Bronchial smooth muscle cell (primary cell): ENCODE measurements around the gene APEH. TPM values are rescaled to one million over a fixed set of nuclear protein-coding genes. Genes with fewer than 3 reads are reported as not detected.

Experiments used
- total RNA-seq: library from RNA; depleted of rRNA; stranded (reverse); fragments of >200 nt; gene quantifications from 2 replicates; pipeline ENCODE4 v1.2.1, GENCODE V29; 2014

The APEH gene
- total RNA-seq, result 103 and 115 TPM in 2 replicates

GRCh38 chr3:49673715-49674496, at the start of gene APEH:
Gene APEH, plus strand, starts transcription at chr3:49674351. Its CDS starts 51 bp downstream, at chr3:49674402.

GRCh38 chr3:49689046-49689907, 15.1 kb downstream of the APEH start, which contains the start of the genes MST1 and RNF123:
Gene MST1, minus strand, starts transcription at chr3:49689474. Its CDS starts 783 bp downstream, at chr3:49688691.
Gene RNF123, plus strand, starts transcription at chr3:49689557. Its CDS starts 1,609 bp downstream, at chr3:49691166.

GRCh38 chr3:49719214-49719884, 45.2 kb downstream of the APEH start, which contains the start of gene AMIGO3:
Gene AMIGO3, minus strand, starts transcription at chr3:49719684. Its CDS starts 219 bp downstream, at chr3:49719465.

GRCh38 chr3:49723628-49724551, 49.7 kb downstream of the APEH start, which contains the start of gene GMPPB:
Gene GMPPB, minus strand, starts transcription at chr3:49723951. Its CDS starts 225 bp downstream, at chr3:49723726.

Other genes with a start within 250 kb of the APEH start
- 5.0 and 17.3 TPM in 2 replicates for gene NICN1, start 245.0 kb upstream of the APEH start, total RNA-seq
- gene DAG1, start 204.1 kb upstream of the APEH start, total RNA-seq, result 14.0 and 17.2 TPM in 2 replicates
- gene BSN, start 119.9 kb upstream of the APEH start, total RNA-seq, result under 0.01 TPM in 2 replicates
- gene MST1, start 15.1 kb downstream of the APEH start, total RNA-seq, result 8.3 and 9.9 TPM in 2 replicates
- gene RNF123, start 15.2 kb downstream of the APEH start, total RNA-seq, result 18.8 and 22.7 TPM in 2 replicates
- gene AMIGO3, start 45.3 kb downstream of the APEH start, total RNA-seq, result under 0.01 and 0.34 TPM in 2 replicates
- 16.5 and 25.4 TPM in 2 replicates for gene GMPPB, start 49.6 kb downstream of the APEH start, total RNA-seq
- 23.2 and 31.9 TPM in 2 replicates for gene IP6K1, start 112.2 kb downstream of the APEH start, total RNA-seq
- gene CDHR4, start 125.5 kb downstream of the APEH start, total RNA-seq, result 0.16 and 0.43 TPM in 2 replicates
- gene INKA1, start 128.9 kb downstream of the APEH start, total RNA-seq, result 10.1 and 12.1 TPM in 2 replicates
- 53.9 and 64.4 TPM in 2 replicates for gene UBA7, start 139.6 kb downstream of the APEH start, total RNA-seq
- 0.77 and 2.4 TPM in 2 replicates for gene TRAIP, start 182.2 kb downstream of the APEH start, total RNA-seq
- not detected in 2 replicates for gene CAMKV, start 195.6 kb downstream of the APEH start, total RNA-seq
- gene MST1R, start 229.5 kb downstream of the APEH start, total RNA-seq, result 0.32 and 0.86 TPM in 2 replicates